Measurements from ENCODE around the gene MAP3K10.

Gene MAP3K10

DNA sequence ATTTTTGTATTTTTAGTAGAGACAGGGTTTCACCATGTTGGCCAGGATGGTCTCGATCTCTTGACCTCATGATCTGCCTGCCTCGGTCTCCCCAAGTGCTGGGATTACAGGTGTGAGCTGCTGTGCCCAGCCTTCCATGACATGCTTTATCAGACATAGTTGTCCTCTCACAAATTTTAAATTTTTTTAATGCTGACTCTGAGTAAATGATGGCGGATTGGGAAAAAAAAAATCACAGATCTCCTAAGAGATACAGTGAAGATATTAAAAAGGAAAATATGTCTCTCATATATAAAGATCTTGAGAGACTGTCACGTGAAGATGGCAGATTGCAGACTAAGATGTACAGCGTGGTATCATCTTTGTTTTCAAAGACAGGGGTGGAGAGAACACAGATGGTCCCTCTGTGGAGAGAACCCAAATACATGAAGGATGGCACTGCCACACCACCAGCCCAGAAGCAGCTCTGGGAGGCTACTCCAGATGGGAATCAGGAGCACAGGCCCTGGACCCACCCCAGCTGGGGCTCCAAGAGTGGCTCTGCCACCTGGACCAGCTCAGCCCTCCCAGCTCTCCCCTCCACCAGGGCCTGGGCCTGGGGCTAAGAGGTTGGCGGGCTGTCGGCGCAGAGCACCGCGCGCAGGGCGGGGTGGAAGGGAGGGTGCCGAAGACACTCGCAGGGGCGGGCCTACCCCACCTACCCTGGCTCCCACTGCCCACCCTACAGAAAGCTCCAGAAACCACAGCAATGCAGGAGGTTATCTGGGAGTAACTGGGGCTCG is 55.3 kb downstream of the MAP3K10 start:
- in situ Hi-C loops (cut with MboI; ENCODE audit: low sequenced_read_pairs), result no loop called here

DNA sequence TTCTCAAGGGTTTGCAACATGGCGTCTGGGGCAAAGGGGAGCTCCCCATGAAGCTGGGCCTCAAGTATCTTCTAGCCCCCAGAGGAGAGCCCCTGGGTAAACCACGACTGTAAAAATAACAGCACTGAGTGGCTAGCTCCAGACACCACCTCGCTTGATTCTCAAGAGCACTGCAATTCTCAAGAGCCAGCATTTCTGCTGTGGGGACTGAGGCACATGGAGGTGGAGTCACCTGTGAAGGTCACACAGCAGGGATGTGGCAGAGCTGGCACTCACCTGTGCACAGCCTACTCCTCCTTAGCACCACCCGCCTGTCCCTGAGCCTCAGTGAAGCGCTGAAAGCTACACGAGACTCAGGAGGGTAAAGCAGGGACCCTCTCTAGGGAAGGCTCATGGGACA is 56.0 kb downstream of the MAP3K10 start:
- in situ Hi-C loops (cut with MboI; ENCODE audit: low sequenced_read_pairs), result no loop called here

DNA sequence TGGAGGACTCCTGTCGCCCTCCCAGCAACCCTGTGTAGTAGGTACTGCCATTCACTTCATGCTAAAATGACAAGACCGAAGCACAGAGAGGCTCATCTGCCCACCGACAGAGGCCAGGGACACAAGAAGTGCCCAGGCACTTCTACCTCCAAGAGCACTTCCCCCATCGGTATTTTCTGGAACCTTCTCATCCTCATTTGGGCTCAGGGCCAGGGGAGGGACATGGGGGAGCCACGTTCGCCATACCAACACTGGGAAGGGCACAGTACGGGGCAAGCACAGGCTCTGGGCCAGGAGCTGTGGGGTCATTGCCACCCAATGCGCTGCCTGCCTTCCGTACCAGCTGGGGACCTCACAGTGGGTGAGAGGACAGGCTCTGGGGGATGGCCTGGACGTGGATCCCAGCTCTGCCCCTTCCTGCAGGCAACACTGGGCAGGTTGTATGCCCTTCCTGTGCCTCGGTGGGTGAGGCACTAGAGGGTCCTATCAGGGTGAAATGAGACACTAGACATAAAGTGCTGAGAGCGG is 56.6 kb downstream of the MAP3K10 start:
- in situ Hi-C loops (cut with MboI; ENCODE audit: low sequenced_read_pairs), result no loop called here

DNA sequence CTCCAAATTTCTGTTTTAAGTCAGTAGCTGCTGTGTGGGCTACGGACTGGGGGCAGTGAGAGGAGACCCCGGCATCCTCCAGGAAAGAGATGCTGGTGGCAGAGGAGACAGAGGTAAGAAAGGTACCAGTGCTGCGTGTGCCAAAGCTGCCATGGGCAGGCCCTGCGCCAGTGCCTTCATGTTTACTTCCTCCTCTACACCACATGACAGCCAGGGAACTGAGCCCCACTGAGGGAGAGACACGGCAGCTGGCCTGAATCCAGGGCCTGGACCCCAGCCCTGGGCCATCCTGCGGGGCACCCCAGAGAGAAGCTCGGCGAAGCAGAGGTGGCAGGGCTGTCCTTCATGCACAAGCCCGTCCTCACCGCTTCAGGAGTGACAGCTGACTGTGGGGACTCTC is 58.0 kb downstream of the MAP3K10 start:
- in situ Hi-C loops (cut with MboI; ENCODE audit: low sequenced_read_pairs), result no loop called here

DNA sequence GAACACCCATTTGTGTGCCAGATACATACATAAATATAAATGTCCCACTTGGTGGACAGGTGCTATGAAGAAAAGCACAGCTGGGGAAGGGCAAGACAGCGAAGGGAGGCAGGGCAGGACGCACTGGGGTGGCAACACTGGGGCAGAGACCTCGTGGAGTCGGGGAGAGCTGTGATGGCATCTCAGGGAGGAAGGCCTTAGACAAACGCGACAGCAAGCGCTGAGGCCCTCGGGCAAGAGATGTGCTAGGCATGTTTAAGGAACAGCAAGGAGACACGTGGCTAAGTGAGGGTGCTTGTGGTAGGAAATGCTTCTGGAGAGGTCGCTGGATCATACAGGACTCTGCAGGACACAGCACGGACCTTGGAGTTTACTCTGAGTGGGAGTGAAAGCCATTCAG is 58.6 kb downstream of the MAP3K10 start:
- in situ Hi-C loops (cut with MboI; ENCODE audit: low sequenced_read_pairs), result no loop called here

DNA sequence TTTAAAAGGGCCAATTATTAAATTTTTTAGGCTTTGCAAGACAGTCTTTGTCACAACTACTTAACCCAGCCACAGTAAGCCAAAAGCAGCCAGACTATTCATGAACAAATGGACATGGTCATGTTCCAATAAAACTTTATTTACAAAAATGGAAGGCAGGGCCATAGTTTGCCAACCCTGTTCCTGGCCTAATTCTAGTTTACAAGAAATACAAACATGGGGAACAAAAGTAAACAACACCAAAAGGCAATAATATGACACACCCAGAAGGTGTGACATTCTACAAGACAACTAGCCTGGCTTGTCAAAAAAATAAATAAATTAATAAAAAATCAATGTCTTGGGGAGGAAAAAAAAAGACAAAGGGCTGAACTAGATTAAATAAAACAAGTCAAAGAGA is 60.0 kb downstream of the MAP3K10 start:
- in situ Hi-C loops (cut with MboI; ENCODE audit: low sequenced_read_pairs), result no loop called here

DNA sequence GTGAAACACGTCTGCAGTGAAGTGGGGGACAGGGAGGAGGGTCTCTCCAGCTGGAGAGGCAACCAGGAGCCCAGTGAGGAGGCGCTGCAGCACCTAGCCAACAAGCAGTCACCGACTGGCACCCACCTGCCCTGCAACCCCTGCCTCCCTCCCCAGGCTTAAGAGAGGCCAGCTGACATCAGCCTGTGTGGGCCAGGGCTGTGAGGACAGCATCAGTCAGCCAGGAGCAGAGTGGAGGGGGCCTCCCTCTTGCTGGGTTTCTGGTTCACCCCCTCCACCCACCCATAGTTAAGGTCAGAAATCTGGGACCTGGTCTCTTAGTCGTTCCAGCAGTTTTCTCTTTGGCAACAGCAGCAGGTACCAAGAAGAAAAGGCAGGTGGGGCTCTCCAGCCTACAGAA is 60.8 kb downstream of the MAP3K10 start:
- in situ Hi-C loops (cut with MboI; ENCODE audit: low sequenced_read_pairs), result no loop called here

DNA sequence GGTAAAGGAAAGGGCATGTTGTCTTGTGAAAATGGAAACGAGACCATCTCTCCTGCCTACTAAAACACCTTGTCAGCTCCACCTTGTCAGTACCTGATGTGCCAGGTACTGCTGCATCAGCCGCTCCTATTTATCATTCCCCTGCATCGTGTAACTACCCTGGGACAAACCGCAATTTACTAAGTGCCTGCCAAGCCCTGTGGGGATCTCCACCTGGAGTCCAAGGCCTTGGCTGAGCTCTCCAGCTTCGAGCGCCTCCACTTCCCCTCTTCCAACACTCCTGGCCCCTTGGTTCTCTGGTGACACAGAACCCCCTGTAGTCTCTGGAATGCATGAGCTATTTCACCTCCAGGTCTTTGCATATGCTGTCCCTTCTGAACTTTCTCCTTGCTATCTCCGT is 61.2 kb downstream of the MAP3K10 start:
- in situ Hi-C loops (cut with MboI; ENCODE audit: low sequenced_read_pairs), result no loop called here

DNA sequence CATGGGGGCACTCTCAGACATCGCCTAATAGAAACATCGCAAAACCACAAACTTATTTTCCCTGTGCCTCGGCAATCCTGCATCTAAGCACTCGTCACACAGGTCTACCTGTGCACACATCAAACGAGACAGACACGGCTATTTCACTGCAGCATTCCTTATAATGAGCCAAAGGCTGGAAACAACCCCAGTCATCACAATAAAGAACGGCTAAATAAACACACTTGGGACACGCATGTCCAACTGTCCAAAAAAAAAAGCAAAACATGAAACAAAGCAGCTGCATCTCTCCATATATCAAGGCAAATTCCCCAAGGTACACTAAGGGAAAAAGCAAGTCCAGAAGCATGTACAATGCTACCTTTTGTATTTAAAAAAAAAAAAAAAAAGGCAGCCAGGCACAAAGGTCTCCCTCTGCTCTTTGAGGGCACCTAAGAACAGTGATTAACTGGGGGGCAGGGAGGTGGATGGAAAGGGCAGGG is 62.4 kb downstream of the MAP3K10 start:
- in situ Hi-C loops (cut with MboI; ENCODE audit: low sequenced_read_pairs), result no loop called here

DNA sequence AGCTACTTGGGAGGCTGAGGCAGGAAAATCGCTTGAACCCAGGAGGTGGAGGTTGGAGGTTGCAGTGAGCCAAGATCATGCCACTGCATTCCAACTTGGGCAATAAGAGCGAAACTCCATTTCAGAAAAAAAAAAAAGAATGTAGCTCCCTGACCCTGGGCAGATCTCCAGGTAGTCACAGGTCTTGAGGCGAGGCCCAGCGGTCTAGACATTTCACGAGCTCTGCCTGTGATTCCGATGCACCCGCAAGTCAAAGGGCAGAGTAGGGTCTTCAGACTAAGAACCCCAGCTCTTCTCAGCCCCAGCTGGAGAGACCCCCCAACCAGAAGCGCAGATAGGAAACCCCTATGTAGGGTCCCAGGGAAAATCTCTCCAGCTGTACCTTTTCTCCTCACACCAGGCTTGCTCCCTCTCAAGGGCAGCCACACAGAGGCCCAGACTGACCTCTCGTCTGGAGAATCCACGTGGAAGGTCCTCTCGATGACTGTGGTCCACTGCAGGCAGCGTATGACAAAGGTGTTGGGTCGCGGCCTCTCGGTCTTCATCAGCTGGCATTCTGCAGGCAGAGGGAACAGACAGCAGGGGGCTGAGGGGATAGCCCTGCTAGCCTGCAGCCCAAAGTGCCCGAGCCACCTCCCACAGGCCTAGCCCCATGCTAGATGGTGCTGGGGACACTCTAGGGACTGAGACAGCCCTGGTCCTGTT is 63.6 kb downstream of the MAP3K10 start:
- in situ Hi-C loops (cut with MboI; ENCODE audit: low sequenced_read_pairs), result no loop called here

DNA sequence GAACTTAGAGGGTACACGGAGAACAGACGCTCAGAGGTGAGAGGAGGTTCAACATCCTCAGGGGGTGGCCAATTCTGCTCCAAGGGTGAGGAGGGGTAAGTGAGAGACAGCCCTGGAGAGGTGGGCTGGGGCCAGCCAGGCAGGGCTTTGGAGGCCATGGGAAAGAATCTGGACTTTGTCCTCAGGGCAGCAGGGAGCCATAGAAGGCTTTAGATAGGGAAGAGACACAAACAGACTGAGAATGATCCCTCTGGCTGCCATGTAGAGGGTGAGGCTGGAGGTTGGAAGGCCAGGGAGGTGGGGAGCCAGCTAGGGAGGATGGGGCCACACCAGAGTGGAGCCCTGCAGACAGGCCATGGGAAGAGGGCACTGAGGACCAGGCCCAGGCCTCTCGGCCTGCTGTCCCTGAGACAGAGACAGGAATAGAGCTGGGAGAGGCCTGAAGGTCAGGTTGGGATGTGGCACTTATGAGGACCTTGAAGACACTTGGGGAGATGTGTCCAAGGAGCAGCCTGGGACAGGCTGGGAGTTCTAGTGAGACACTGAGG is 64.5 kb downstream of the MAP3K10 start:
- in situ Hi-C loops (cut with MboI; ENCODE audit: low sequenced_read_pairs), result no loop called here

DNA sequence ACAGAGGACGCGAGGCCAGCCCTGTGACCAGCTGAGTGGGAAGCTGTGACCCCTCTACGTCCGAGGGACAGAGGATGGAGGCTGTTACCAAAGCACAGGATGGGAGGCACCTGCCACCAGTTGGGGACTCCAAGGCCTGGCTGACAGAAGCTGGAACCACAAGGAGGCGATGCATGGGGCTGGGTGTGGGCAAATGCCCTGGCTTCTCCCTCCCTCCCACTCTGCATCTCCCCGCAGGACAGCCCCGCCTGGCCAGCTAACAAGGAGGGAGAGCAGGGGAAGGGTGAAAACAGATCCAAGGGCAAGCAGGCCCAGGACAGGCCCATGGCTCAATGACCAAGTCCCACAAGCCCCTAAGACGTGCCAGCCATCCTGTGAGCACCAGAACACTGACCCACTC is 65.3 kb downstream of the MAP3K10 start:
- in situ Hi-C loops (cut with MboI; ENCODE audit: low sequenced_read_pairs), result no loop called here

DNA sequence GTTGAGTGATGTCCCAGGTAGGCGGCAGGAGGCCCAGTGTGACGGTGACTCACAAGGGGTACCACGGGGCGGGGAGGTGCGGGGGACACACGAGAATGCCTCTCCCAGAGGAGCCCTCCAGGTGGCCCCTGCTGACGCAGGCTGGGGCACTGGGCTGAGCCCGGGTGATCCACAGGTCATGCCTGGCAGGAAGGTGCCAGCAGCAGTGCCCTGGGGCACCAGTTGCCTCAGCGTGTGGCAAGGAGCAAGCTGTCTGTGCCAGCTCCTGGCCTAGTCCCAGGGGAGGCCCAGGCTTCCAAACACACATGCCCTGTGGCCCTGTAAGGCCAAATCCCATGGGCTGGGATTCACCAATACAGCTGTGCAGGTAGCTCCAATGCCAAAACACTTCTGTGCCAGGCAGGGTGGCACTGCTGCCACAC is 65.9 kb downstream of the MAP3K10 start:
- in situ Hi-C loops (cut with MboI; ENCODE audit: low sequenced_read_pairs), result no loop called here

DNA sequence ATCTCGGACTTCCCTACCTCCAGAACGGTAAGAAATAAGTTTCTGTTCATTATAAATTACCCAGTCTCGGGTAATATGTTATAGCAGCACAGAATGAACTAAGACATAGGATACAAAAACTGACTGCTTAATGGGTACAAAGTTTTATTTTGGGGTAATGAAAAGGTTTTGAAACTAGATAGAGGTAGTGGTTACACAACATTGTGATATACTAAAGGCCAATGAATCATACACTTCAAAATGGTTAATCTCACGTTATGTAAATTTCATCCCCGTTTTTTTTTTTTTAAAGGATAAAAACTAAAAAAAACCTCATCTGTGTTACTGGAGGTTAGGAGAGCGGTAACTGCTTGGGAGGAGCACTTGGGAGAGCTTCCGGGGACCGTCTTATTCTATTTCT is 70.4 kb downstream of the MAP3K10 start:
- in situ Hi-C loops (cut with MboI; ENCODE audit: low sequenced_read_pairs), result no loop called here

DNA sequence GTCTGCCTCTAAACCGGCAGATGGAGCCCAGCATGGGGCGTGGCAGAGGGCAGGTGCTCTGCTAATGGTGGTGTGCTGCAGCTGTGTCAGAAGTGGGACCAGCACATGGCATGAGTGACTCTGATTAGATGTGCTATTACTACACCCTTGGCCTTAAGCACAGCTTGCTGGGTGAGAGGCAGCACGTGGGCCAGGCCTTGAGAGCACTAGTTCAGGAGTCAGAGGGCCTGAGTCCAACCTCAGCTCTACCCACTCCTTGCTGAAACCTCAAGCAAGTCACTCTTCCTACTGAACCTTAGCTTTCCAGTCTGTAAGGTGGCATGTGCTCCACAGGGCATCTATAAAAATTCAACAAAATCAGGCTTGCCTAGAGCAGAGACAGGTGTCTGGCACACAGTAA is 71.2 kb downstream of the MAP3K10 start:
- in situ Hi-C loops (cut with MboI; ENCODE audit: low sequenced_read_pairs), result no loop called here

DNA sequence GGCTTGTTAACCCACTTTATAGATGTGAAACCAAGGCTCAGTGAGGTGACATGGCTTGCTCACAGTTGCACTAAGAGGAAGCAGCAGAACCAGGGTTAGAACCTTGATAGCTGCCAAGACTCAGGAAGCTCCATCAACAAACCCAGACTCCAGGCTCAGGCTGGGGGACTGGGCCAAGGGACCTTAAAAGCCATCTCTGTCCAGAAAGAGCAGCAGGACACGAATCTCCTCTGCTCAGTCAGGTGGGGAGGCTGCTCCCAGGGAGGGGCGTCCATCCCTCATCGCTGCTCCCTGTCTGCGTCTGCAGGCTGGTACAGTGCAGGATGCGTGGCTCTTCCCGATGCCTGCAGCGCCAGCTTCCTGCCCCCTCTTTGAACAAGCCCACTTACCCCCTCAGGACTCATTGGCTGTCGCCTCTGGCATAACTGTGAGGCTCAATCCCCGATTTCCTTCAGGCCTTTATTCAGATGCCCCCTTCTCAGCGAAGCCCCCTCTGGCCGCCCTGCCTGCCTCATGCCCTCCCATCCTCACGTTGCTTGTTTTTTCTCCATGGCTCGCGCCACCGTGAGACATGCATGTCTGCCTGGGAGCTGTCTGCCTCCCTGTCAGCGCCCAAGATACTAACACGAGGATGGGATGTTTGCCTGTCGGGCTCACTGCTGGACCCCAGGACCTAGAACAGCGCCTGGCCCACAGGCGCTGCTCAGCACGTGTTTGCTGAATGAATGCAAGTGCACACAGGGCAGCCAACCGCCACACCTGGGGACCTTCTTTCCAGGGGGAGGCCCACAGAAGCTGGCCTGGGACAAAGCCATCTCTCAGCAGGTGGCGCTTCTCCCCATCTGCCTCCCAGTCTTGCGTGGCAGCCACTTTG is 72.5 kb downstream of the MAP3K10 start:
- in situ Hi-C loops (cut with MboI; ENCODE audit: low sequenced_read_pairs), result no loop called here

DNA sequence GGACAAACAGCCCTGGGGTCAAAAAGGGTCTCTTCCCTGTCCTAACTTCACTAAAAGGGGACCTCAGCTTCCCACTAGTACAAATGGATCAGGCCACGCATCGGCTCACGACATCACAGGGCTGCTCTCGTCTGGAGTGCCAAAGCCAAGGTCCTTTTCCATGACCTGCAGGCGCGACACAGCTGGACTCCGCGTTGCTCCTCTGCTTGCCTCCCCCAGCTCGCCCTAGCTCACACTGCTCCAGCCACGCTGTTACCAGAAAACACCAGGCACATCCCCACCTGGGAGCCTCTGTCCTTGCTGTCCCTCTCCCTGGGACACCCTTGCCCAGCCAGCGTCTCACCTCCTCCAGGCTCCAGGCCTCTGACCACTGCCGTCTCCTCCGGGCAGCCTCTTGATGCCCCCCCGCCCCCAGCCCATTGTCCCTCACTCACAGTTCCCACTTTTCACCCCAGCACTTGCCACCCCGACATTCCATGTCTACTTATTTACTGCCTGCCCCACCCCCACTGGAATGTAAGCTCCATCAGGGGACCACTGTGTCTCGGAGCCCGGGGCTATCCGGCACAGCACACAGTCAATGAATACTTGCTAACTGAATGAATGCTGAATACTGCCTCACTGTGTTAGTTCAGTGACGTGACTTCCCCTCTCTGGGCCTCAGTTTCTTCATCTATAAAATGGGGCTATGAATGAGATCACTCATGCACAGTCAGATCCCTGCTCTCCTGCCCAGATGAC is 73.3 kb downstream of the MAP3K10 start:
- in situ Hi-C loops (cut with MboI; ENCODE audit: low sequenced_read_pairs), result no loop called here

Measured in HL-60/S4 treated with retinoic acid at 250 ng/mL for 4 days and 3 days (cell line).